ENCODE data around the gene PBX1.
A peak's percentile ranks its signal among the peaks of the same experiment; 100 is the strongest.

Gene PBX1

DNA sequence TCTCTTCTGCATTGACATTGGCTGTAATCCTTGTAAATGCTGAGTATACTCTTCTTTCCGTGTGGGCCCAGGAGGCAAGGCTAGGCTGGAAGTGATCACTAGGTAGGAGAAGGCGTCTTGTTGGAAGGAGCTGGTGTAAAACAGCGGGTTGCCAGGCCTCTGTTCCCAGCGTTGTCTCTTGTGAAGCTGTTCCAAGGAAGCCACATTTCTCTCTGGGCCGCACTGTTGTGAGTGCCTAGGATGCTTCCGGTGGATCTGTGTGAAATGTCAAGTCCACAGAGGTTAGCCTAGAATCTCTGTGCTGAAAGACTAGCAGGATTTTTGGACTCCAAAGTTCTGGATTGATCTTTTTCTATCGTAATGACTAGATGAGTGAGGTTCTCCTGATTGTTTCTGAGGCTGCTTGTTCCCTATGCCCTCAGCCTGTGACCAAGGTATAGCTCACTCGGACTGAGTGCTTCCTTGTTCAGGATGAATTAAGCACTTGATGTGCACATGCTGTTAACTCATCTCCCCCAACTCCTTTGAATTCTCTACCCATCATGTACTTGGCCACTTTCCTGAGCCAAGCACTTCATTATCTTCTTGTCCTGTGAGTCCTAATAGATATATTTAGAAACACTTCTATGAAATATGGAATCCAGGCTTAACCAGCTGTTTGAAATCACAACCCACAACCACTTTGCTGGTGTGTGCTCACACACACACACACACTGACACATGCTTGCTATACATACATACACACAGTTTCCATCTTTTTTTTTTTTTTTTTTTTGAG lies 63.3 kb downstream of the PBX1 start:
- no peak for DNase-seq

- DNase-seq: no peak
Measured at GRCh38 chr1:164623805-164624204, 64.8 kb downstream of the PBX1 start.

GRCh38 chr1:164624400-164624799 lies 65.4 kb downstream of the PBX1 start:
- DNase-seq: no peak

DNA sequence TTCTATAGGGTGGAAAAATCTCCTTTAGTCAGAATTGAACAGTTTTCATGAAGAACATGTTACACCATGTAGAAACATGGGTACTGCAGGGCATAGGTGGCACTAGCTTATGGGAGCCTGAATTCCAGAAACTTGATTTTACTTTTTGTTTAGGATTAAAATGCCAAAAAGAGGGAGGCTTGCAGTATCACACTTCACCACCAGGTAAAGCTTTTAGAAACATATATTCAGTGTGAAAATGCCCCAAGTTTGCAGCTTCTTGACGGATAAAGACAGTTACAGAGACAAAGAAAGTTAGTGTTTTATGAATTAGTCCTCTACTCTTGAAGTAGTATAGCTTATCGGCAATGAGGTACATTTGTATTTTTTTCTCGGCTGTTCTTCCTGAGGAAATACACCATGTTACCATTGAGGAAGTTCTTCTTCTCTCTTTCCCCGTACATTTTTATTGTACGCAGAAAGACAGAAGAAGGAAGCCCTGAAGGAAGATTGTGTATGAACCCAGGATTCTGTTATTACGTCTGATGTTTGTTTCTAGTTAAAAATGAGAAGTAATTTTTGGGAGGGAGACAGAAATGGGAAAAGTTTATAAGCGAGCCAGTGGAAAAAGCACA lies 66.1 kb downstream of the PBX1 start:
- DNase-seq: peak; percentile 63

DNA sequence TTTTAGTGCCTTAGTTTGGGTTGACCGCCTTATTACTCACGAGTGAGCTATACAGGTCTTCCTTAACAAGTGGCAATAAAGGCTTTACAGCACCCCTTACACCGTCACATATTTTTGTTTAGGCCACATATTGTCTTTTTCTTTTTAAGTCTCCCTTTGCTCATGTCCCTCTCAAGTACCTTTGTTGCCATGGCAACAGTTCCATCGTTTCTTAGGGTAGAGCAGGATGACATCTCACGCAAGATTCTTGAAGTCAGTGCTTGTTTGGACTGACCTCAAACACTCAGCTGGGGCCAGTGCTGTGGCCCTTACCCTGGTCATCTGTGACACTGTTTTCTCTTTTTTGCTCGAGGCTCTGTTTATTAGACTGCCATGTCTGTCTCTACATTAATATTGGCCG lies 69.8 kb downstream of the PBX1 start:
- DNase-seq: no peak

DNA sequence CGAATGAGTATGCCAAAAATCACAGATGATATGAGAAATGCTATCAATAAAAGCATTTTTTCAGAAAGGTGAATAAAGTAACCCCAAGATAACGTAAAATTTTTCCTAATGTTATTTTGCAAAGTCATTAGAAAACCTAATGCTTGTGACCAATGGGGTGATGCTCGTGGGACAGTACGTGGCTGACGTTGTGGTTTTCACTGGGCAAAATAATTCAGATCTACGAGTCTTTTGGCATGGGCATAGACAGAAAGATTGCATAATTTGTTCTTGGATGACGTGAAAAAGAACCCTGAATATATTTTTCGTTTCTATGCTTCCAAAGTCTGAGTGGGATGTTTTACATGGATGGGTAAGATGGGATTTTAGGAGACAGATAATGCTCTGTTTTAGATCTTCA lies 71.0 kb downstream of the PBX1 start:
- no peak for DNase-seq

- peak; percentile 41 for DNase-seq
Measured at GRCh38 chr1:164630626-164631396, 71.8 kb downstream of the PBX1 start.

DNA sequence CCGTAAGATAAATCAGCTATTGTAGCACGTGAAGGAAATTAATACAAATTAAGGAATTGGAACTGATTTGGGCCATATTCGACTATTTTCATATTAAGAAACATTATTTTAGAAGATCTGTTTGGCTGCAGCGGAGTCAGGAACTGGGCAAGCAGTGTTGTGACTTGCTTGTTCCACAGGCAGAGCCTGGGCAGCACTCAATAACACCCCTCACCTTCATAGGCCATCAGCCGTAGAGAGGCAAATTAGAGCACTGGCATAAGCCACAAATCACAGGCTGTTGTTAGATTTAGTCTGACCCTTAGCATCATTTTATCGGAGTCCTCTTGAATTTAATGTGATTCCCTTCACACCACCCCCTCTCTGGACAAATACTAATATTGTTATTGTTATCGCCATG lies 72.8 kb downstream of the PBX1 start:
- no peak for DNase-seq

DNA sequence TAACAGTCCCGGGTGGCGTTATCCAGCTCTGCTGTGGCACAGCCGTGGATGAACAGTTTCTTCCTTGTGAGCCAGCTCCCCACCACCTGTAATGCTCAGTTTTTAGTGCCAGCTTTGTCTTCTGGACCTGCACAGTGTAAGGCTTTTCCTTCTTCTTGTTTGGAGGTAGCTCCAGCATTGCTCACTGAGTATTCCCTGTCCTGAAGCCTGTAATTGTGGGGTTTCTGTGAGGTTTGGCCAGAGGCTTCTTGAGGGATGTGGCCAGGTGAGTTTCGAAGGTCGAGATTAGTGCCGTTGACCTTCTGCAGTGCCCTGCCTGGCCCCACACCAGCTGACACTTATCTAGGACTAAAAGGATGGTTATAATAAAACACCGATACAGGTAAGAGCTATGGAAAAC lies 75.0 kb downstream of the PBX1 start:
- DNase-seq: no peak

DNA sequence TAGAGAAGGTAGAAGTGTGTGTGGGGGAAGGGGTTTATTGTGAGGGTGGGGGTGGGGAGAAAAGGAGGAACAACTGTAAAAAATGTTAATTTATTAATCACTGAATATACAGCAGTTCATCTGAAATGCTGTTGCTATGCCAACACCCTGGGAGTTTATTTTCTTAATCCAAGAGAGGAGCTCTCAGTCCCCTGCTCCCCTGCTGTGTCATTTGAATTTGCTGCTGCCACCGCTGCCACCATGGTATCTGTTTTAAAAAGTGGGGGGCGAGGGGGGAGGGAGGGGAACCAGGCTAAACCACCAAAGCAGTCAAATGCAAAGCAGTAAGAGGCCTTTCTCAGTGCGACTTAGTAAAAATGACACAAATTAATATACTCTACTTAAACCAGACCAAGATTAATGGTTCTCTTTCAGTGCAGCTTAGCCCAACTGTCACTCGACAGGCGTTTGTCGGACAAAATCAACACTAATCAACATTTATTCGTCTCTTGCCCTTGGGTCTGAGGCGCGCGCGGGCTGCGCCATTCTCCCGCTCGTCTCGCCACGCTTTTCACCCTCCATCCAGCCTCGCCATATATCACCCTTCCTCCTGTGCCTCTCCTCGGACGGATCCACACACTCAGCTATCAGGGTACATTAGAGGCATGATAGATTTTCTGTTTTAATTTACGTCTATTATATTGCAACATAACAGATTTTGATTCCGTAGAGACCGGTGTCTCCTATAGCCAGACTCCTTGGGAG lies 76.2 kb downstream of the PBX1 start:
- DNase-seq: no peak

- DNase-seq: no peak
Measured at GRCh38 chr1:164635803-164636731, 77.1 kb downstream of the PBX1 start.

DNA sequence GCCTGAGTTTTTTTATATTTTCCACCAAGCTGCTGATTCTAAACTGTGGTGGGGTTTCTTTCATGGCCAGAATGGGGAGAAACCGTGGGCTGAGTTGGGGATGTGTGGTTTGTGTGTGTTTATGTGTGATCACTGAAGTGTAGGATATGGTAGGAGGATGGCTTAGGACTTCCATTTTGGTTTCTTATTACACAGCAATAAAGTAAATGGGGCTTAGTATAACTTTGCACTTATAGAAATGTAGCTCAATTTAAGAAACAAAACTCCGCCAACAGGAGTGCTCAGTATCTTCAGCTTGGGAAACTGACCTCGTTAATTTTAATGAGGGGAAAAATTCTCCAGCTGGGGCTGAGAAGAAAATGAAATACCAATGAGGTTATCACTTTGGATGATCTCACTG lies 77.8 kb downstream of the PBX1 start:
- DNase-seq: no peak

- no peak for DNase-seq
Measured at GRCh38 chr1:164637461-164638375, 78.7 kb downstream of the PBX1 start.

- DNase-seq: no peak
Measured at GRCh38 chr1:164638492-164639202, 79.7 kb downstream of the PBX1 start.

- no peak for DNase-seq
Measured at GRCh38 chr1:164640686-164641352, 81.8 kb downstream of the PBX1 start.

DNA sequence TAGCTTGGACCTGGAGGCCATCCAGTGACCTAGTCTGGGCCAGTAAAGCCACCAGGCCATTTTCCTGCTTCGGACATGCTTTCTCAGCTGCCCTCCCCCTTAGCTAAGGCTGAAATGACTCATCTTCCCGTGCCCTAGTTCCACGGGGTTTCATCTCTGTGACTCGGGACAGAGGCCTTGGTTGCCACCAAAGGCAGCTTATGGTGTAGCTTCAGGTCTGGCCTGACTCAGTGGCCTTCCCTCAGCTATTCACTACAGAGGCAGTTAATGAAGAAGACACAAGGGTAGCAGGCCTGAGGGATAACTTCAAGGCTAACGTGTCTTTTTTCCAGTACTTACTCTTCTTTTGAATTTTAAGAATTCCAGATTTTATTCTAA lies 82.4 kb downstream of the PBX1 start:
- DNase-seq: no peak

GRCh38 chr1:164643018-164643417 lies 84.0 kb downstream of the PBX1 start:
- DNase-seq: no peak

GRCh38 chr1:164644268-164644667 lies 85.3 kb downstream of the PBX1 start:
- no peak for DNase-seq

- DNase-seq: no peak
Measured at GRCh38 chr1:164644774-164645644, 86.0 kb downstream of the PBX1 start.

All from hematopoietic multipotent progenitor cell treated with erythropoietin and hydrocortisone succinate and interleukin-3 and kit ligand, for 4 days (in vitro differentiated cells).